ENCODE results near the gene ENTPD2.

- TF ChIP-seq POLR2A (IDR thresholded peaks at IDR 0.05; ENCODE audit: low read depth, low read length) (no peak), MAX (IDR thresholded peaks at IDR 0.05; ENCODE audit: low read depth, low read length) (no peak), ZNF274 (IDR thresholded peaks at IDR 0.05; ENCODE audit: insufficient read depth, insufficient read length) (no peak)
These were observed 3.7 kb upstream of the ENTPD2 start for GRCh38 chr9:137057545-137057944.
